ENCODE results near the gene LAMA2.

DNA sequence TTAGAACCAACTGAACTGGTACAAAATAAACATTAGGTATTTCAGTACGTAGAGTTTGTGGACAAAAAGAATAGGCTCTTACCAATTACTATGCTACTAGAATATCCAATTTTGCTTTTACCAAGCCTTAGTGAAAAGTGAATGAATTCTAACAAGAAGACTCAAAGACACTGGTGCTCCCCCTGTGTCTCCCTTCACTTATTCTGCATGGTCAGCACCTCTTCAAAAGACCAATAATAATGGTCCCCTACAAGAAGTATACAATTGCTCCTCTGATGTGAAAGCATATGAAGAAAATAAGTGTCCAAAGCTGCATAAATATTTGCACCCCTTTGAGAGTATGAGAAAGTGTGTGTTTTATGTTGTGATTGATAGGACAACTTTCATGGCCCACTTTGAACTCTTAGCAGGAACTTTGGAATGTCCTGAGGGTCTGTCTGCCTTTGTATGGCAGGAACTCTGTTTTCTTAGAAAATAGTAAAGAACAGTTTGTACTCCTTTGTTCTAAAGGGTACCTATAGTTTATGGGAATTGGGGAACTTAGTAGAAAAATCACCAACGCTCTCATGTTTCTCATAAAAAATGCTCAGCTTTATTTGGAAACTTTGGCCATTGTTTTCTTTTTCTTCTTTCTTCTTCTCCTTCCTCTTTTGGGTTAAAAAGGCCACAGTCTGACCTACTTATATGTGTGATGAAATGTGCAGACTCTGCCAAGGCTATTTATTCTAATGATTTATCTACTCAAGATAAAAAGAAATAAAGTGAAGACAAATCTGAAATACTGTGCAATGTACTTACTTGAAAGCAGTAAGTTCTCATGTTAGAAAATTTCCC lies 352.4 kb downstream of the LAMA2 start:
- no peak for TF ChIP-seq EZH2 (IDR thresholded peaks at IDR 0.05; ENCODE audit: low read length, missing control alignments)
- TF ChIP-seq, protein P1, sequence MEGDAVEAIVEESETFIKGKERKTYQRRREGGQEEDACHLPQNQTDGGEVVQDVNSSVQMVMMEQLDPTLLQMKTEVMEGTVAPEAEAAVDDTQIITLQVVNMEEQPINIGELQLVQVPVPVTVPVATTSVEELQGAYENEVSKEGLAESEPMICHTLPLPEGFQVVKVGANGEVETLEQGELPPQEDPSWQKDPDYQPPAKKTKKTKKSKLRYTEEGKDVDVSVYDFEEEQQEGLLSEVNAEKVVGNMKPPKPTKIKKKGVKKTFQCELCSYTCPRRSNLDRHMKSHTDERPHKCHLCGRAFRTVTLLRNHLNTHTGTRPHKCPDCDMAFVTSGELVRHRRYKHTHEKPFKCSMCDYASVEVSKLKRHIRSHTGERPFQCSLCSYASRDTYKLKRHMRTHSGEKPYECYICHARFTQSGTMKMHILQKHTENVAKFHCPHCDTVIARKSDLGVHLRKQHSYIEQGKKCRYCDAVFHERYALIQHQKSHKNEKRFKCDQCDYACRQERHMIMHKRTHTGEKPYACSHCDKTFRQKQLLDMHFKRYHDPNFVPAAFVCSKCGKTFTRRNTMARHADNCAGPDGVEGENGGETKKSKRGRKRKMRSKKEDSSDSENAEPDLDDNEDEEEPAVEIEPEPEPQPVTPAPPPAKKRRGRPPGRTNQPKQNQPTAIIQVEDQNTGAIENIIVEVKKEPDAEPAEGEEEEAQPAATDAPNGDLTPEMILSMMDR (conservative IDR thresholded peaks at IDR 0.05 in 1 of 2, IDR thresholded peaks at IDR 0.05 in 1 of 2; ENCODE audit: low read depth in 1 of 2, low read length in 2 of 2): no peak

All from fibroblast of lung (primary cell).